NT2/D1 (cell line): ENCODE data around the gene PCOLCE2.

Experiments used
- SUZ12 ChIP-seq: IDR thresholded peaks from 2 replicates; pipeline ENCODE4 v1.6.1; 2011; ENCODE audit not compliant: insufficient read length, insufficient read depth; ENCODE audit errors: extremely low read depth
- YY1 ChIP-seq: IDR thresholded peaks from 2 replicates; pipeline ENCODE4 v1.6.1; 2011; ENCODE audit not compliant: insufficient read length, insufficient read depth

DNA sequence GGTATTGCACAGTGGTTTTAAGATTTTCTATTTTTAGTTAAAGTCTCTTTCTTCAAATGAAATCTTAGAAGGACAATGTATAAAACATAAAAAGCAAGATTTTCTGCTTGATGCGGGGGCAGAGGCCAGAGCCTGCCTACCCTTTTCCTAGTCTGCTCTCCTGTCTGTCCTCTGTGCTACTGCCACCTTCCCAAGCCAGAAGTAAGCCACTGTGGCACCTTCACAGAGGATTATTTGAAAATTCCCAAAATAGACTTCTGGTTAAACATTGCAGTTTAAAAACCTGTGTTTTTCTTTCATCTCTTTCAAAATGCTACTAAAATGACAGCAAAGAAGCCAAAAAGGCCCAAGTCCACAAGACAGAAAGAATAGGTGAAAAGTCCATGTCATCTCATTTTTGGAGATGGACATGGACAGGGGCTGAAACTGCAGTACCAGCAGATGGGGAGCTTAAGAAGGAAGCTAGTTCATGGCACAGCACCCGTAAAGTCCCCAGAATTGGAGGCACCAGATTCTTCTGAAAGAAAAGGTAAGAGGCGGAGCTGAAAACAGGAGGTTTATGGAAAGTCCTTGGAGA, 37.6 kb upstream of the PCOLCE2 start:
- no peak for TF ChIP-seq YY1
- TF ChIP-seq SUZ12, result no peak
